Stimulated activated CD4-positive, alpha-beta T cell treated with anti-CD3 and anti-CD28 coated beads, Interleukin-1b, Interleukin-23, amount 100 ng/mL, for 4 hours (primary cell): Measurements from ENCODE around the gene PLAAT2.

Experiments
- DNase-seq, 2 donors: peaks; one replicate each; pipeline ENCODE4 v3.0.0-alpha.2; 2020; ENCODE audit warnings: low read depth in 2 of 2

The PLAAT2 gene

GRCh38 chr11:63518548-63518947, 44.6 kb downstream of the PLAAT2 start:
- no peak for DNase-seq

GRCh38 chr11:63517156-63517555, 46.0 kb downstream of the PLAAT2 start:
- DNase-seq, result no peak

- no peak for DNase-seq
Observed at GRCh38 chr11:63516109-63516508, 47.1 kb downstream of the PLAAT2 start.

DNA sequence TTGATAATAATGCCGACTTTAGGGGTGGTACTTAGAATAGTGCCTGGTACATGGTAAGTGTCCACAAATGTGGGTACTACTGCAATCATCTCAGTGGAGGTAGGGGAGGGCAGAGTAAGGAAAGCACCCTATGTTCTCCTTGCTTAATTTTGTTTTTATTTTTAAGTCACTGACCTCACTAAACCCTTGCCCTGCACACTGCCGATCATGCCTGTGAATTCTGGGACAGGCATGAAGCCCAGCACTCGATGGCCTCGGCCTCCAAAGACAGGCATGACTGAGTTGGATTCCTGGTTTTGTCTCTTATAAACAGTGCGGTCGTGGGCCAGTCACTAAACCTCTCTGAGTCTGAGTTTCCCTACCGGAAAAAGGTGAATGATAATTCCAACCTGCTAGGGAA, 50.4 kb downstream of the PLAAT2 start:
- no peak for DNase-seq

DNA sequence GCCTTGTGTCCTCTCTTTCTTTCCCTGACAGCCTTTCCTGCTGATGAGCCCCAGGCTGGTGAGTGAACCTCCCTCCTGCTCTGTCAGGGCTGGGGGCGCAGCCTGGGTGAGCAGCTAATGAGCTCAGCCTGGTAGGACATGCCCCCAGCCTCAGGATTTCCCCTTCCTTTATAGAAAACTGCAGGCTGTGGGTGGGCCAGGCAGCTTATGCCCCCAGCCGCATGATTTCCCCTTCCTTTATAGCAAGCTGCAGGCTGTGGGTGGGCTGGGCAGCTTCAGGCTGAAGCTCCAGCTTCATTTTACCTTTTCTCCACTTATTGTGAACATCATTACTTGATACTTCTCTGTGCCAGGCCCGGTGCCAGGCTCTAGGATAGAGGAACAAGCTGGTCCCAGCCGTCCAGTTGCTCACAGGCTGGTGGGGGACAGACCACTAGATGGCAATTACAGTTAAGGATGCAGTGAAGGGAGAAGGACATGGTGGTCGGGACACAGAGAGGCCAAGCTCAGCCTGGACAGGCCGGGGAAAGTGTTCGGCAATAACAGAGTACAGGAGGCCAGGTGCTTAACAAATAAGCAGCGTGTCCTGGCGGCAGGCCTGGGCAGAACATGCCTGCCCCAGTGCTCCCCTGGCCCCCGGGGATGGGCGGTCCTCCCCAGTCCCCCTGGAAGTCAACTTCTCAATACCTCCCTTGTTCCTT, 52.0 kb downstream of the PLAAT2 start:
- DNase-seq, result no peak

- no peak for DNase-seq
Observed at GRCh38 chr11:63510360-63511047, 52.7 kb downstream of the PLAAT2 start.

DNA sequence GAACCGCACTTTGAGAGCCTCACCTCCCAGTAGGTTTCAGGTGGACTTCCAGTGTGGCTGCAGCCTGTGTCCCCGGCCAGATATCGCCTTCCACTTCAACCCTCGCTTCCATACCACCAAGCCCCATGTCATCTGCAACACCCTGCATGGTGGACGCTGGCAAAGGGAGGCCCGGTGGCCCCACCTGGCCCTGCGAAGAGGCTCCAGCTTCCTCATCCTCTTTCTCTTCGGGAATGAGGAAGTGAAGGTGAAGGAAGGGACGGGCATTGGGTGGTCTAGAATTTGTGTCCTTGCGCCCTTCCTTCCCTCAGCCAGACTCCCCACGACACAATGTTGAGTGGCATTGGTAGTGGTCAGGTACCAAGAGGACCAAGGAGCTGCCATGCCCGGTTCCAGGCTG, 54.4 kb downstream of the PLAAT2 start:
- no peak for DNase-seq

GRCh38 chr11:63508009-63508408, 55.2 kb downstream of the PLAAT2 start:
- DNase-seq, result no peak

DNA sequence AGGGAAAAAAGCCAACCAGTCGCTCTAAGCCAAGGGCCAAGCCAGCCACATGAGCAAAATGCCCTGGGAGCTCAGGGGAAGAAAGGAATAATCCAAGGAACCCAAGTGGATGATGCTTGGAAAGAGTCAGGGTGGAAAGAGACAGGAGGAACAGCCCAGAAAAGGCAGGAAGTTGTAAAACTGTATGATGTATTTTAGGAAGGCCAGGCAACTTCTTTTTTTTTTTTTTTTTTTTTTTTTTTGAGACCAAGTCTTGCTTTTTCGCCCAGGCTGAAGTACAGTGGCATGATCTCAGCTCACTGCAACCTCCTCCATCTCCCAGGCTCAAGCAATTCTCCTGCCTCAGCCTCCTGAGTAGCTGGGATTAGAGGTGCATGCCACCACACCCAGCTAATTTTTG, 55.7 kb downstream of the PLAAT2 start:
- DNase-seq, result no peak

GRCh38 chr11:63506876-63507275, 56.3 kb downstream of the PLAAT2 start:
- DNase-seq, result no peak

- no peak for DNase-seq
Observed at GRCh38 chr11:63505857-63506528, 57.2 kb downstream of the PLAAT2 start, which contains the start of gene LGALS12. LGALS12 (plus strand) TSS chr11:63506084; CDS start chr11:63506459, 375 bp downstream.

DNA sequence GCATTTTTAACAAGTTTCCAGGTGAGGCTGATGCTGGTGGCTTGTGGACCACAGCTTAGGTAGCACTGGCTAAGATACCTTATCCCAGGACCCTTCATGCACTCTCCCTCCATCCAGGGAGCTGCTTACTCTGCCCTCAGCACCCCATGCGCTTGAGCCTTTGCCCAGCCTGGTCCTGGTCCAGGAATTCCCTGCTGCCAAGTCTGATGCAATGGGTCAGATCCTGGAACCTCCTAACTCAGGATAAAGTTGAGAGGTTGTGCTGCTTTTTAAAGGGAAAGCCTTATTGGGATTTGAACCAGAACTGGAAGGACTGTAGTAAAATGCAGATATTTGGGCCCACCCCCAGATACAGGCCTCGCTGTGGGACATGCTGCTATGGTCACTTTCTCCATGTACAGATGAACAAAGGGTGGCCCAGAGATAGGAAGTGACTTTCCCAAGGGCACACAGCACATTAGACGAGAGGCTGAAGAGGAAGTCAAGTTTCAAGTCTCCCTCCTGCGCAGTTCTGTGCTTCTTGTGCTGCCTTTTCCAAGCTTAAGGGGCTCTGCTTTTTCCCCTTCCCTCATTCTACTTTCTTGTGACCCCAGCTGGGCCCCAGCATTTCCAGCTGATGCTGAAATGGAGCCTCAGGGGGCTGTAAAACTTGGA, 58.1 kb downstream of the PLAAT2 start:
- DNase-seq, result no peak

GRCh38 chr11:63504054-63504453, 59.1 kb downstream of the PLAAT2 start:
- DNase-seq, result no peak

- no peak for DNase-seq
Observed at GRCh38 chr11:63503492-63503891, 59.7 kb downstream of the PLAAT2 start.
